ENCODE data around the gene NAGA.

- TF ChIP-seq MXI1 (IDR thresholded peaks at IDR 0.05; ENCODE audit: borderline replicate concordance, low read depth, low read length), result no peak
- TF ChIP-seq POLR2A (IDR thresholded peaks at IDR 0.05; ENCODE audit: low read depth, low read length), result no peak
- TF ChIP-seq CTCF (conservative IDR thresholded peaks at IDR 0.05; ENCODE audit: low read depth, low read length), result no peak
- no peak for TF ChIP-seq BHLHE40 (IDR thresholded peaks at IDR 0.05; ENCODE audit: low read depth, low read length)
- no peak for TF ChIP-seq USF2 (IDR thresholded peaks at IDR 0.05; ENCODE audit: low read depth, low read length)
- no peak for TF ChIP-seq RAD21 (IDR thresholded peaks at IDR 0.05; ENCODE audit: low read length)
Measured at GRCh38 chr22:42064629-42065028, 6.0 kb downstream of the NAGA start.
